ENCODE measurements around the gene SPATA6L. TPM values are rescaled to one million over a fixed set of nuclear protein-coding genes. Genes with fewer than 3 reads are reported as not detected.

Gene SPATA6L
- total and polyA plus RNA-seq, 10 of the 15 experiments (the other 5 are each of a cell fraction or from before 2014, with no cell fraction given), result 0.37 to 1.6 (median 0.91) TPM

DNA sequence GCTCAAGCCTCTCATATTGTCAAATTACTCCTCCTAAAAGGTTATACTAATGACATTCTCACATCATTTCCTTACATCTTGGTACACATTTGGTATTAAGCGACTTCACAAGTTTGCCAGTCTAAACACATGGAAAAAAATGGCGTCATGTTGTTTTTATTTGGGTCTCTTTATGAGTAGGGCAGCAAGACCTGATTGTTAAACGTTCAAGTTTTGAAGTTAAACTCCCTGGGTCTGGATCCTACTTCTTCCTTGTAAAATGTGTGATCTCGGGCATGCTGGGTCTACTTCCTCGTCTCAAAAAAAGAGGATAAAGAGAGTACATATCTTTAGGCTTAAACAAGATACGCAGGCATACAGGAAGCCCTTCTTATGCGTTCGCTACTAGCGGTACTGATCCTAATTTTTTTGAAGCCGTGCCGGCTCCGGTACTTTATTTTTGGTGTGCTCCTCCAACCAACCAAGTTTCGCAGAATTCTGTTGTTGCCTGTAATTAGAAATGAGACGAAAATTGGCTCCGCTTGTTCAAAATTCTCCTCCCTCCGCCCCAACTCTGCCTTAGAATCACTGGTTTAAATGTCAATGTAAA, 12.5 kb upstream of the SPATA6L start:
- intact Hi-C loops (cut with micrococcal nuclease; ENCODE audit: unreplicated experiment), result loop anchor here (2.0 kb wide), 1 partner anchor 62 kb away; the partner anchor contains the start of gene AK3
- DNase-seq (ENCODE audit: low read depth, low spot score), result no peak
- peak; percentile 38 for FAIRE-seq
- POLR2A ChIA-PET, result no interaction called here
- TSS peak; percentile 96 for BruUV-seq (replicated peaks)
- in situ Hi-C loops (cut with MboI), result no loop called here
- H3K27ac ChIP-seq (ENCODE audit: control insufficient read depth, insufficient read depth), result peak overlapping the region; percentile 96
- CTCF ChIA-PET, result interaction anchor here (1.0 to 1.4 kb wide), 3 partner anchors 13 to 62 kb away, joined by 3 to 6 read pairs (median 3); partner anchors contain the start of gene AK3
- 2% methylated on average over 16 of the region's 16 CpGs for WGBS (ENCODE audit: insufficient coverage, insufficient replicate concordance, low lambda C conversion rate, missing lambda C conversion rate)
- H2AFZ ChIP-seq (ENCODE audit: control insufficient read depth, low read depth, low read length), result peak overlapping the region; percentile 94
- H4K20me1 ChIP-seq (ENCODE audit: control insufficient read depth, insufficient read depth), result no peaks in the 10 kb centered on the region
- H3K9ac ChIP-seq (ENCODE audit: control insufficient read depth, insufficient read depth, low read length), result peak overlapping the region; percentile 98
- ATAC-seq, result peak; percentile 33
- H3K27me3 ChIP-seq (replicated peaks in 1 of 2; ENCODE audit: control insufficient read depth in 2 of 2, insufficient read depth in 2 of 2, low read length in 1 of 2), result no peaks in the 10 kb centered on the region
- H3K79me2 ChIP-seq (ENCODE audit: control insufficient read depth, insufficient read depth, low read length), result peaks cover 31% of the 10 kb centered on the region
- RAD21 ChIA-PET (ENCODE audit: unreplicated experiment), result interaction anchor here (0.7 kb wide), 1 partner anchor 74 kb away, joined by 3 read pairs; no protein-coding TSS in a partner anchor
- H3K4me2 ChIP-seq (ENCODE audit: control insufficient read depth, insufficient read depth), result peak overlapping the region; percentile 85
- H3K36me3 ChIP-seq (ENCODE audit: control insufficient read depth in 2 of 2, insufficient read depth in 2 of 2, low read length in 1 of 2), result no peaks in the 10 kb centered on the region
- H3K4me1 ChIP-seq (ENCODE audit: control insufficient read depth, insufficient read depth, low read length), result peaks cover 3% of the 10 kb centered on the region; the same call in 1 of the 2 replicates
- peak overlapping the region; percentile 89 for H3K4me3 ChIP-seq
- no peaks in the 10 kb centered on the region for H3K9me3 ChIP-seq (replicated peaks; ENCODE audit: control insufficient read depth, insufficient read depth, low read length)
- SMC1A ChIA-PET (ENCODE audit: uncharacterized antibody, unreplicated experiment), result interaction anchor here (0.5 to 0.6 kb wide), 2 partner anchors 59 to 123 kb away, joined by 3 read pairs; no protein-coding TSS in a partner anchor
- 0 out of 2 replicates have a peak, but pooled peaks have one; percentile 41 for TF ChIP-seq MTA3 (IDR thresholded peaks at IDR 0.05; ENCODE audit: borderline replicate concordance, low read length)
- TF ChIP-seq, protein P1, sequence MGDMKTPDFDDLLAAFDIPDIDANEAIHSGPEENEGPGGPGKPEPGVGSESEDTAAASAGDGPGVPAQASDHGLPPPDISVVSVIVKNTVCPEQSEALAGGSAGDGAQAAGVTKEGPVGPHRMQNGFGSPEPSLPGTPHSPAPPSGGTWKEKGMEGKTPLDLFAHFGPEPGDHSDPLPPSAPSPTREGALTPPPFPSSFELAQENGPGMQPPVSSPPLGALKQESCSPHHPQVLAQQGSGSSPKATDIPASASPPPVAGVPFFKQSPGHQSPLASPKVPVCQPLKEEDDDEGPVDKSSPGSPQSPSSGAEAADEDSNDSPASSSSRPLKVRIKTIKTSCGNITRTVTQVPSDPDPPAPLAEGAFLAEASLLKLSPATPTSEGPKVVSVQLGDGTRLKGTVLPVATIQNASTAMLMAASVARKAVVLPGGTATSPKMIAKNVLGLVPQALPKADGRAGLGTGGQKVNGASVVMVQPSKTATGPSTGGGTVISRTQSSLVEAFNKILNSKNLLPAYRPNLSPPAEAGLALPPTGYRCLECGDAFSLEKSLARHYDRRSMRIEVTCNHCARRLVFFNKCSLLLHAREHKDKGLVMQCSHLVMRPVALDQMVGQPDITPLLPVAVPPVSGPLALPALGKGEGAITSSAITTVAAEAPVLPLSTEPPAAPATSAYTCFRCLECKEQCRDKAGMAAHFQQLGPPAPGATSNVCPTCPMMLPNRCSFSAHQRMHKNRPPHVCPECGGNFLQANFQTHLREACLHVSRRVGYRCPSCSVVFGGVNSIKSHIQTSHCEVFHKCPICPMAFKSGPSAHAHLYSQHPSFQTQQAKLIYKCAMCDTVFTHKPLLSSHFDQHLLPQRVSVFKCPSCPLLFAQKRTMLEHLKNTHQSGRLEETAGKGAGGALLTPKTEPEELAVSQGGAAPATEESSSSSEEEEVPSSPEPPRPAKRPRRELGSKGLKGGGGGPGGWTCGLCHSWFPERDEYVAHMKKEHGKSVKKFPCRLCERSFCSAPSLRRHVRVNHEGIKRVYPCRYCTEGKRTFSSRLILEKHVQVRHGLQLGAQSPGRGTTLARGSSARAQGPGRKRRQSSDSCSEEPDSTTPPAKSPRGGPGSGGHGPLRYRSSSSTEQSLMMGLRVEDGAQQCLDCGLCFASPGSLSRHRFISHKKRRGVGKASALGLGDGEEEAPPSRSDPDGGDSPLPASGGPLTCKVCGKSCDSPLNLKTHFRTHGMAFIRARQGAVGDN (IDR thresholded peaks at IDR 0.05), result no peak
- TF ChIP-seq, protein P2, sequence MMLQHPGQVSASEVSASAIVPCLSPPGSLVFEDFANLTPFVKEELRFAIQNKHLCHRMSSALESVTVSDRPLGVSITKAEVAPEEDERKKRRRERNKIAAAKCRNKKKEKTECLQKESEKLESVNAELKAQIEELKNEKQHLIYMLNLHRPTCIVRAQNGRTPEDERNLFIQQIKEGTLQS (IDR thresholded peaks at IDR 0.05; ENCODE audit: borderline replicate concordance, extremely low read depth, low read depth, low read length), result no peak
- TF ChIP-seq KDM1A (IDR thresholded peaks at IDR 0.05; ENCODE audit: borderline replicate concordance), result no peak
- TF ChIP-seq PML (IDR thresholded peaks at IDR 0.05; ENCODE audit: low read length), result no peak
- TF ChIP-seq HDAC6 (IDR thresholded peaks at IDR 0.05; ENCODE audit: unreplicated experiment), result no peak
- TF ChIP-seq ZBTB33 (IDR thresholded peaks at IDR 0.05), result 0 out of 2 replicates have a peak, but pooled peaks have one; percentile 16
- TF ChIP-seq EP300 (IDR thresholded peaks at IDR 0.05; ENCODE audit: borderline replicate concordance in 1 of 2, control insufficient read depth in 1 of 2, low read depth in 2 of 2, low read length in 2 of 2), result 0 out of 4 replicates have a peak, but pooled peaks of 1 of the 2 experiments have one; percentile 4
- no peak for TF ChIP-seq RAD21 (IDR thresholded peaks at IDR 0.05; ENCODE audit: insufficient read depth, low read depth, low read length)
- no peak for TF ChIP-seq CTCF (IDR thresholded peaks at IDR 0.05 in 2 of 3, conservative IDR thresholded peaks at IDR 0.05 in 1 of 3; ENCODE audit: control insufficient read depth in 2 of 3, extremely low read depth in 1 of 3, insufficient read depth in 1 of 3, low read depth in 3 of 3, low read length in 3 of 3)
- TF ChIP-seq MLLT1 (IDR thresholded peaks at IDR 0.05), result no peak
- no peak for TF ChIP-seq IKZF1 (conservative IDR thresholded peaks at IDR 0.05)

Data from GM12878 (cell line).